ENCODE measurements around the gene CNGA3.

The CNGA3 gene

GRCh38 chr2:98383166-98383565, 36.9 kb downstream of the CNGA3 start:
- DNase-seq (ENCODE audit: low read depth), result no peak
- H3K4me3 ChIP-seq (ENCODE audit: low read depth, low read length), result no peak overlapping the region
- in situ Hi-C loops (cut with HindIII; ENCODE audit: low sequenced_read_pairs), result loop anchor here (25.0 kb wide), 1 partner anchor 571 kb away; no protein-coding TSS in a partner anchor
- no peak for TF ChIP-seq CTCF (IDR thresholded peaks at IDR 0.05; ENCODE audit: low read depth, low read length, missing control alignments)

GRCh38 chr2:98385050-98385699, 38.9 kb downstream of the CNGA3 start:
- peak; percentile 100 for TF ChIP-seq CTCF (IDR thresholded peaks at IDR 0.05; ENCODE audit: low read depth, low read length, missing control alignments)
- H3K4me3 ChIP-seq (ENCODE audit: low read depth, low read length), result no peak overlapping the region
- in situ Hi-C loops (cut with HindIII; ENCODE audit: low sequenced_read_pairs), result loop anchor here (25.0 kb wide), 1 partner anchor 573 kb away; no protein-coding TSS in a partner anchor
- peak; percentile 41 for DNase-seq (ENCODE audit: low read depth)

- in situ Hi-C loops (cut with HindIII; ENCODE audit: low sequenced_read_pairs), result loop anchor here (25.0 kb wide), 1 partner anchor 575 kb away; no protein-coding TSS in a partner anchor
- TF ChIP-seq CTCF (IDR thresholded peaks at IDR 0.05; ENCODE audit: low read depth, low read length, missing control alignments), result no peak
Observed at GRCh38 chr2:98387478-98387877, 41.2 kb downstream of the CNGA3 start.

GRCh38 chr2:98388081-98388480, 41.8 kb downstream of the CNGA3 start:
- in situ Hi-C loops (cut with HindIII; ENCODE audit: low sequenced_read_pairs), result loop anchor here (25.0 kb wide), 1 partner anchor 576 kb away; no protein-coding TSS in a partner anchor
- no peak for DNase-seq (ENCODE audit: low read depth)
- TF ChIP-seq CTCF (IDR thresholded peaks at IDR 0.05; ENCODE audit: low read depth, low read length, missing control alignments), result no peak

More at GRCh38 chr2:98387478-98387877, 41.2 kb downstream of the CNGA3 start:
- DNase-seq (ENCODE audit: low read depth), result no peak
- no peak overlapping the region for H3K4me3 ChIP-seq (ENCODE audit: low read depth, low read length)

GRCh38 chr2:98388601-98389250, 42.5 kb downstream of the CNGA3 start:
- no peak for TF ChIP-seq CTCF (IDR thresholded peaks at IDR 0.05; ENCODE audit: low read depth, low read length, missing control alignments)
- in situ Hi-C loops (cut with HindIII; ENCODE audit: low sequenced_read_pairs), result loop anchor here (25.0 kb wide), 1 partner anchor 576 kb away; no protein-coding TSS in a partner anchor
- no peak overlapping the region for H3K4me3 ChIP-seq (ENCODE audit: low read depth, low read length)
- no peak for DNase-seq (ENCODE audit: low read depth)

More at GRCh38 chr2:98388081-98388480, 41.8 kb downstream of the CNGA3 start:
- H3K4me3 ChIP-seq (ENCODE audit: low read depth, low read length), result no peak overlapping the region

- TF ChIP-seq CTCF (IDR thresholded peaks at IDR 0.05; ENCODE audit: low read depth, low read length, missing control alignments), result no peak
- in situ Hi-C loops (cut with HindIII; ENCODE audit: low sequenced_read_pairs), result loop anchor here (25.0 kb wide), 1 partner anchor 577 kb away; no protein-coding TSS in a partner anchor
- H3K4me3 ChIP-seq (ENCODE audit: low read depth, low read length), result no peak overlapping the region
- no peak for DNase-seq (ENCODE audit: low read depth)
Observed at GRCh38 chr2:98389251-98389605, 43.0 kb downstream of the CNGA3 start.
